Activated T-cell treated with anti-CD3 and anti-CD28 coated beads, Interleukin-2, amount 50 U/mL, for 48 hours (primary cell): Measurements from ENCODE around the gene PPIF.
A peak's percentile ranks its signal among the peaks of the same experiment; 100 is the strongest.

Experiments used
- DNase-seq, 2 experiments: peaks; one replicate each; pipeline ENCODE4 v3.0.0-alpha.2; 2020

Gene PPIF

DNA sequence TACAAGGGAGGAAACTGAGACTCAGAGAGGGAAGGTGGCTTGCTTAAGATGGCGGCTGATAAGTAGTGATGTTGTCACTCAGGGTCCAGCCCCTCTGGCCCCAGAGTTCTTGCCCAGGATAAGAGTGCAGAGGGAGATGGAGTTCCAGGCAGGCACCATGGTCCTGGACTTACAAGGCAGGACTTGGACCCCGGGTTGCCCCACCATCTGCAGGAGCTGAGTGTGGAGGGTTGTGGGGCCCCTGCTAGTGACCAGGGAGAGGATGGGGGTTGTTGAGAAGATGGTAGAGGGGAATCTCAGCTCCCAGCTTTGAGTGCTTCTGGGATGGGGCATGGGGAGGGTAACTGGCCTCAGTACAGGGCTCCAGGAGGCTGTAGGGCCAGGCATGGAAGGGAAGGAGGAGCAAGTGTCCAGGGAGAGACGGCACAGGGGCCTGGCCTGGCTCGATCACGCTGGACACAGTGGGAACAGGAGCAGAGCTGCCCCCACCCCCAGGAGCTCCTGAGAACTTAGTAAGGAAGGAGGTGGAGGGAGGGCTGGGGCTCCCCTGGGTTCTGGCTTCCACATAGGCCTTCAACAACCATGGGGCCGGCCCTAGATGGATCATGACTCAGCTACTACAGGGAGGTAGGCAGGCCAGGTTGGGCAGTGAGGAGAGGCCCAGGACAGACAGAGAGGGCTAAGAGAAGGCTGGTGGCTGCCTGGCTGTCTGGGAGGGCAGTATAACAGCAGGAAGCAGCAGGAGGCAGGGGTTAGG lies 28.2 kb downstream of the PPIF start:
- DNase-seq: no peak

DNA sequence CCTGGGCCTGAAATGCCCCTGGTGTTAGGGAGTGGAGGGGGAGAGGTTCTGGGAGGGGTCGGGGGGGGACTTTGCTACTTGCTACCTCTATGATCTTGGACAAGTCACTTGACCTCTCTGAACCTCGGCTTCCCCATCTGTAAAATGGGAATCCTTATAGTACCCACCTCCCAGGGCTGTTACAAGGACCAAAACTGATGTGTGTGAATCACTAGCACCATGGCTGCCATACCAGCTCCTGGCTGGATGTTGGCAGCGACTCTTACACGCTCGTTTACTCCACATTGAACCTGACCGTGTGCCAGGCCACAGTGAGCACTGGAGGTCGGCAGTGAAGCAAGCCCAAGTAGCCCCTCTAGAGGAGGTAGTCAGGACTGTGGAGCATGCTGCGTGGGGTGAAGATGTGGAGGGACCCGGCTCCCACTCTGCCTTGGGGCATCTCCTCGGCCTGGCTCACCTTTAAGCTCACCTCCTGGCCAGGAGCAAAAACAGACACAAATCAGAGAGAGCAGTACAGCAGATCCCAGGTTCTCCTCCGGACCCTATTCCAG lies 28.9 kb downstream of the PPIF start:
- DNase-seq: no peak

DNA sequence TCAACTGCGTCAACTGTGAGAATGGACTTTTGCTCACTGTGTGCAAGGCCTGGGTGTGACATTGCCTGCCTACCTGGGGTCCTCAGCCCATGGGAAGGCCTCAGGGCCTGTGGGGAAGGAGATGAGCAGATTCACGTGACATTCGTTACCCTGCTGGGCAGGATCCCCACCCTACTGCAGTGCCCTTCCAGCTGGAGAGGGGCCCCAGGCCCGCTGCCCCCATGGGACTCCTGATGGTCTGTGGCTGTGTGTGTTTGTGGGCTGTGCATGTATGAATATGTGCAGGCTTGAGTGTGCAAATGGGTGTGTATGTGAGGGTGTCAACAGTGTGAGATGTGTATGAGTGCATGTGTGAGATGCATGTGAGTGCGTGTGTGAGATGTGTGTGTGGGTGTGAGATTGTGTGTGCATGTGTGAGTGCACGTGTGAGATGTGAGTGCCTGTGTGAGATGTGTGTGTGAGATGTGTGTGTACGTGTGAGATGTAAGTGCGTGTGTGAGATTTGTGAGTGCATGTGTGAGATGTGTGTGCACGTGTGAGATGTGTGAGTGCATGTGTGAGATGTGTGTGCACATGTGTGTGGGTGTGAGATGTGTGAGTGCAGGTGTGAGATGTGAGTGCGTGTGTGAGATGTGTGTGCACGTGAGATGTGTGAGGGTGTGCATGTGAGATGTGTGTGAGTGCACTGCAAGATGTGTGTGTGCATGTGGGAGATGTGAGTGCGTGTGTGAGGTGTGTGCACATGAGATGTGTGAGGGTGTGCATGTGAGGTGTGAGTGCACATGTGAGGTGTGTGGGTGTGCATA lies 29.7 kb downstream of the PPIF start:
- DNase-seq: no peak

DNA sequence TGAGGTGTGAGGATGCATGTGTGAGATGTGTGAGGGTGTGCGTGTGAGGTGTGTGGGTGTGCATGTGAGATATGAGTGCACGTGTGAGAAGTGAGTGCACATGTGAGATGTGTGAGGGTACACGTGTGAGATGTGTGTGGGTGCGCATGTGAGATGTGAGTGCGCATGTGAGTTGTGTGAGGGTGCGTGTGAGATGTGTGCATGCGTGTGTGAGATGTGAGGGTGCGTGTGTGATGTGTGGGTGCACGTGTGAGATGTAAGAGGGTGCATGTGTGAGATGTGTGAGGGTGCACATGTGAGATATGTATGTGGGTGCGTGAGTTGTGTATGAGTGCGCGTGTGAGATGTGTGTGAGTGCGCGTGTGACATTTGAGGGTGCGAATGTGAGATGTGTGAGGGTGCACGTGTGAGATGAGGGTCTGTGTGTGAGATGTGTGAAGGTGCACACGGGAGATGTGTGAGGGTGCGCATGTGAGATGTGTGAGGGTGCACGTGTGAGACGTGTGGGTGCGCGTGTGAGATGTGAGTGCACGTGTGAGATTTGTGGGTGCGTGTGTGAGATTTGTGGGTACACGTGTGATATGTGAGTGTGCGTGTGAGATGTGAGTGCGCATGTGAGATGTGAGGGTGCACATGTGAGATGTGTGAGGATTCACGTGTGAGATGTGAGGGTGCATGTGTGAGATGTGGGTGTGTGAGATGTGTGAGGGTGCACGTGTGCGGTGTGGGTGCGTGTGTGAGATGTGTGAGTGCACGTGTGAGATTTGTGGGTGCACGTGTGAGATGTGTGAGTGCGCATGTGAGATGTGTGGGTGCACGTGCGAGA lies 30.5 kb downstream of the PPIF start:
- DNase-seq: no peak

DNA sequence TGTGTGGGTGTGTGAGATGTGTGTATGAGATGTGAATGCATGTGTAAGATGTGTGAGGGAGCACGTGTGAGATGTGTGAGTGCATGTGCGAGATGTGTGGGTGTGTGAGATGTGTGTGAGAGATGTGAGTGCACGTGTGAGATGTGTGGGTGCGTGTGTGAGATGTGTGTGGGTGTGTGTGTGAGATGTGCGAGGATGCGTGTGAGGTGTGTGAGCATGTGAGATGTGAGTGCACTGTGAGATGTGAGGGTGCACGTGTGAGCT lies 31.0 kb downstream of the PPIF start:
- no peak for DNase-seq

DNA sequence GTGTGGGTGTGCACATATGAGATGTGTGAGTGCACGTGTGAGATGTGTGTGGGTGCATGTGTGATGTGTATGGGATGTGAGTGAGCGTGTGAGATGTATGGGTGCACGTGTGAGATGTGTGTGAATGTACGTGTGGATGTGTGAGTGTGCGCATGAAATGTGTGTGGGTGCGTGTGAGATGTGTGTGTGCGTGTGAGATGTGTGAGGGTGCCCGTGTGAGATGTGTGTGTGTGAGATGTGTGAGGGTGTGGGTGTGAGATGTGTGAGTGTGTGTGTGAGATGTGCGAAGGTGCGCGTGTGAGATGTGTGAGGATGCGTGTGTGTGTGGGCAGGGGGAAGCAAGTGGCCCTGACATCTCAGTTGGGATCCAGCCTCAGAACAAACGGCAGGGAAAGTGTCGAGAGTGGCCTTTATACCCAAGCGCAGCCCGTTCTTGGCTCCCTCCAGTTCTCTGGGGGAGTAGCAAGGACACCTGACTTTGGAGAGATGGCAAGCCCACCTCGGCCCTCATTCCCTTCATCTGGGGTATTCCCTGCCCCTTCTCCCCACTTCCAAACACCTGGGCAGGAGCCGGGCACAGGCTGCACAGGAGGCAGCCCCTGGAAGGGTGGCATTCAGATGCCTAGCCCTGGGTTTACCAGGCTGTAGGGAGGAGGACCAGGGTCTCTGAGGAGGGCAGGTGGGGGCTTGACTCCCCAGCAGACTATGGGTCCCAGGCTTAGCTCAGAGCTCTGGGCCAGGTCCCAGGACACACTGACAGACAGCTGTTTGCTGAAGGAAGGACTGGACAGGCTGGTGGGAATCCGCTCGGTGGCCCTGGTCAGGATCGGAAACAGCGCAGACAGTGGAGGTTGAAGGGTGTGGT lies 31.6 kb downstream of the PPIF start:
- peak; percentile 5 to 10 for DNase-seq

DNA sequence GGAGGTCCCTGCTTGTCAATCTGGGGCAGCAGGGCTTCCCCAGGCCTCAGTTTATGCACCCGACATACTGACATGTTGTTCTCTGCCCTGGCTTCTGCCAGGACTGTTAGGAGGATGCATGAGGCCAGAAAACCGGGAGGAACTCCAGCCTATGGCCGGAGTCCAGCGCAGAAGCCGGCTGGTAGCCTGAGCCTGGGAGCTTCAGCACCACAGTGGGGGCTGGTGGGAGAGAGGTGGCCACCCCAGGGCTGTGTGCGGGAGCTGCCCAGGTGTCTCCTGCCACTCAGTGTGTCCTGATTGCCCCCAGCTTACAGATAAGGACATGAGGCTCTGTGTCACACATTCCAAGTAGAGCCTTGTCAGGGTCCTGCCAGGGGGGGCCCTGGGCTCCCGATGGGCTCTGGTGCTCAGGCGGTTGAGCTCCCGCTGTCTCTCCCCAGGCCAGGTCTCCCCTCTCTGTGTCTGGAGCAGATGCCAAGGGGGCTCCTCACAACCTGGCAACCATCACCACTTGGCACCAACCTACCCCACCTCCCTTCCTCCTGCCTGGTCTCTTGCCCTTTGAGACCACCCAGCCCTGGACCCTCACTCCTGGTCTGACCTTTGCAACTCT lies 32.3 kb downstream of the PPIF start:
- DNase-seq: peak; percentile 5 to 10

DNA sequence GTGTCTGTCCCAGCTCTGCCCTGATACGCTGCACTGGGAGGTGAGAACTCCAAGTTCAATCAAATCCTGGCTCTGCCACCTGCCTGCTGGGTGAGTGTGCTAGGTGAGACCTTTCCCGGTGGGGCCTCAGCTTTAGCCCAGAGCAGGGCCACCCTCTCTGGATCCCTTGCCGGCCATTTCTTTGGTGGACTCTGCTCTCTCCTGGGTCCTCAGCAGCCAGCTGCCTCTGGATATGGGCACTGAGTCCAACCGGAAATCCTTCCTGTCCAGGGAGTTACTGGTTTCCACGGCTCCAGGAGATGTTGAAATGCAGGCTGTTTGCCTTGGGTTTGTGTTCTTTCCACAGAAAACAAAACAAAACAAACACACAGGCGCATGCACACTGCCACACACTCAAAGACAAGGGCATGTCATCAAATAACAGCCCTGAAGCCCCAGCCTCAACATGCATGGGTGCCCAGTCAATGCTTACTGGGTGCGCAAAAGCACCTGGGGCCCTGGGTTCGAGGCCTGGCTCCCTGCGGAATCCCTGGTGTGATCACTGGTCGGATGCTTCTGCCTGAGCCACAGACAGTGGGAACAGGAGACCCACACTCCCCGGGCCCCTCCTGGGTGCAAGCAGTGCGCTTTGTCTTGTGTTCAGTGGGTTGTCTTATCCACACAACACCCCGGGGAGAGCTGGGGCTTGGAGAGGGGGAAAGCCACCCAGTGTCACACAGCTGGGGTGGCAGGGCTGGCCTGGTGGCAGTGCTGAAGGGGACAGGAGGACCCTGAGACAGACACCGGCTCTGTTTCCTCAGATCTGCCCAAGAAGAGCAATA lies 33.1 kb downstream of the PPIF start:
- DNase-seq: peak; percentile 8 to 12

DNA sequence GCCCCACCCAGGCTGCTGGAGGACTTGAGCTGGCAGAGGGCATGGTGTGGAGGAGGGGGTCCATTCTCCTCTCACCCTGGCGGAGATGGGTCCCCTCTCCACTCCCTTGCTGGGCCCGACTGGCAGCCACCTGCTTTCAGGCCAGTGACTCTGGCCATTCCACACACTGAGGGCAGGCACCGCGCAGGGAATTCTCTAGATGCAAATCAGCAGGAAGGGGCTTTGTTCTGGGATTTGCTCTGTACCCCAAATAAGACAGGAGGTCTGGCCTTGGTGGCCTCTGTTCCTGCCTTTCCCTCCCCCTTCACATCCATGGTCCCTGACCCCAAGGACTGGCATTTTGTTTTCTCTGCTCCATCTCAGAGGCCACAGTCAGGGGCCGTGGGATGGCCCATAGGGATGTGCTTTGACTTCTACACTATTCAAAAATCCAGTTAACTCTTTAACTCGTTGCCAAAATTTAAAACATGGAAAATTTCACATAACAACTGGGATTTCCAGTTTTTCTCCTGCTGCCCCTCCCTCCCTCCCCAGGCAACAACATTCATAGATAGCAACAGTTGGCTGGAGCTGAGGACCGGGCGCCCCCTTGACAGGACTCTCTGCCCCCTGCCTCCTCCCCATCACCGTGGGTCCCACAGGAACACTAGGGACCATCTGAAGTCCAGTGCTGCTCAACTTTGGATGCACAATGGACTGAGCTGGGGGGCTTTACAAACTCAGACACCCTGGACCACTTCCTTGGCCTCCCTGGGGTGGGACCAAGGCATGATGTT lies 33.9 kb downstream of the PPIF start:
- peak in 1 of 2 experiments; percentile 12 for DNase-seq

DNA sequence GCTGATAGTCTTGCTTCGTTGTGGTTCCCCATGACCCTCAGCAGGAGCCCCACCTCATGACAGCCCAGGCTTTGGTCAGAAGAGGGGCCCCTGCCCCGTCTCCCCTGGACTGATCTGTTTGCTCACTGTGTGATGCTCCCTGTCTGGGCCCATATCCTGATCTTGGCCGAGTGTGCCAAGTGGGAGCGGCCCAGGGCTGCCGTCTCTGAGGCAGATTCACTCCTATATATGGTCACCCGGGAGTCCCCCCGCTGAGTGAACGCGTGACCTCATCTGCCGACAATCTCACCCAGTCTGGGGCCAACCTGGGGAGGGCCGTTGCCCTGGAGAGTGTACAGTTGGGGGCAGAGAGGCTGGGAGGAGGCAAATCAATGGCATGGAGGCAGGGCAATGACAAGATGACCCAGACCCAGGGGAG lies 34.5 kb downstream of the PPIF start:
- peak in 1 of 2 experiments; percentile 14 for DNase-seq

DNA sequence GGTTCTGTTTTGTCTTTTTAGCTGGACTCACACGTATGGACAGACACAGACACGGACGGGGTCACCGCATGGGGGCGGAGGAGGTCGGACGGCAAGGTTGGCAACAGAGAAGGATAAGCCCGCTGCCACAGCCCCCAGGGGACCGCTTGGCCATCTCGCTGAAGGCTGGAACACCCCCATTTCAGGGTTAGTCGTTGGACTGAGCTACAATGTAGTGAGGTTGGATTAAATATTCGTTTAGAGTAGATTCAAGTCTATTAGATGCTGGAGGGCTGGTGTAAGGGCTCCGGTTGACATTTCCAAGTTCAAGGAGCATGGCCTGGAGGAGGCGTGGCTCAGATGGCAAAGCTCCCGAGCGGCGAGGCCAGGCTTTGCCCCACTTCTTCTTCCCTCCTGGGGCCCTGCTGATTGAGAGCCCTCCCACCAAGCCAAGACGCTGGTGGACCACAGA lies 35.2 kb downstream of the PPIF start:
- DNase-seq: peak in 1 of 2 experiments; percentile 10

DNA sequence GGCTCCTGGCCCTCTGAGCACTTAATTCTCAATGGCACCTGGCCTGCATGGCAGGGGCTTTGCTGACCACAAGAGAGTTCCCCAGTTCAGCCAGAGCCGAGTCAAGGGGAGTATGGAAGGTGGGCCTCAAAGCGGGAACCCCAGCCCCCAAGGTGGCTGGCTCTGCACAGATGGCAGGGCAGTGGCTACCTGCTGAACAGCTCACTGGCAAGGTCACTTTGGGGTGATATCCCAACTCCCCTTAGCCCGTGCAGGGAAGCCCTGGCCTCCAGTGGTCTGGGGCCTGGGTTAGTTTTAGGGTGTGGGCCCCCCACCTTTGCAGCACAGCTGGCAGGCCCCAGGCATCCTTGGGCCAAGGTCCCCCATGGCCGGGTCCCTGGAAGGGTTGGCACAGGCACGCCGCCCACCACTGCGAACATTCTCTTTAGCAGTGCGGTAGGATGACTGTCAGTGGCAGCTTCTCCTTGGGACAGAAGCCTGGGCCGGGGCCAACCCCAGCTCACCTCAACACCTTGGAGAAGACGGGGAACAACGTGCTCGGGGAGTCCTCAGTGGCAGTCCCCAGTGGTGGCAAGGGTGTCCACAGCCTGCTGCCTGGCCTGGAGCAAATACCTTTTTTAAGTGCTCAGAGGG lies 36.8 kb downstream of the PPIF start:
- DNase-seq: peak; percentile 6 to 10

DNA sequence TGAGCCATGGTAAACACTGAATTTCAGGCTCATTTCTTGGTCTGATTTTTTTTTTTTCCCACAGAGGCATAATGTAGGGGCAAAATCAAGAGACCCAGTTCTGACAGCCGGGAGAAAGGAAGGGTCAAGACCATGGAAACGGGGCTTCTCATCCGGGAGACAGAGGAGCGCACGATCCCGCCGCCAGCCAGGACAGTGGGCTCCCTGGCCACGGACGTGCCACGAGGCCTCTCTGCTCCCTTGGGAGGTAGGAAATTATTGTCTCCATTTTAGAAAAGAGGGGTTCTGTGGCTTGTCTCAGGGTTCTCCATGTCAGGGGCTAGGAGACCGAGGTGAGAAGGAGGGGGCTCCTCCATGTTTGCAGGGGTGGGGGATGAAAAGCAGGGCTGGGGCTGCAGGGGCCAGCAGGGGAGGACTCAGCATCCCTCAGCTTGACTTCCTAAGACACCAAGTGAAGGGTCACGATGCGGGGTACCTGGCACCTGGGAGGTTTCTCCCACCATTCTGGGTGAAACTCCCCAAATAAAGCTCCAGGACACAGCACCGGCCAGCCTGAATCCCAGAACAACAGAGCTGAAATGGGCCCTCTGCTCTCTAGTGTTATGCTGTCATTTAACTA lies 37.6 kb downstream of the PPIF start:
- DNase-seq: peak in 1 of 2 experiments; percentile 3

DNA sequence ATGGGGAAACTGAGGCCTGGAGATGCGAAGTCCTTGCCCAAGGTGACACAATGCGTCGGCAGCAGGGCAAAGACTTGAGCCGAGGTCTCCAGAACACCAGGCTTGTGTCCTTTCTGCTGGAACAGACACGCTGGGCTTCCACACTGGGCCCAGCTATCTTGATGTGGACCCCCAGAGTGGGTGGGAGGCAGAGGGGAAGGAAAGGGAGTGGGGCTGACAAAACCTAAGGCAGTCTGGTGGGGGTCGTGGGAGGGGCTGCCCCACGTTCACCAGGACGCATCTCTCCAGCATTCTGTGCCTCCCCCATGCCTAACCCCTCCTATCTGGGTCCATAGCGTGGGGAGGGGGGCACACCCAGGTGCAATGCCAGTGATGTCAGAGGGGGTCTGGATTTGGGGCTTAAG lies 38.1 kb downstream of the PPIF start:
- DNase-seq: peak; percentile 7 to 10

DNA sequence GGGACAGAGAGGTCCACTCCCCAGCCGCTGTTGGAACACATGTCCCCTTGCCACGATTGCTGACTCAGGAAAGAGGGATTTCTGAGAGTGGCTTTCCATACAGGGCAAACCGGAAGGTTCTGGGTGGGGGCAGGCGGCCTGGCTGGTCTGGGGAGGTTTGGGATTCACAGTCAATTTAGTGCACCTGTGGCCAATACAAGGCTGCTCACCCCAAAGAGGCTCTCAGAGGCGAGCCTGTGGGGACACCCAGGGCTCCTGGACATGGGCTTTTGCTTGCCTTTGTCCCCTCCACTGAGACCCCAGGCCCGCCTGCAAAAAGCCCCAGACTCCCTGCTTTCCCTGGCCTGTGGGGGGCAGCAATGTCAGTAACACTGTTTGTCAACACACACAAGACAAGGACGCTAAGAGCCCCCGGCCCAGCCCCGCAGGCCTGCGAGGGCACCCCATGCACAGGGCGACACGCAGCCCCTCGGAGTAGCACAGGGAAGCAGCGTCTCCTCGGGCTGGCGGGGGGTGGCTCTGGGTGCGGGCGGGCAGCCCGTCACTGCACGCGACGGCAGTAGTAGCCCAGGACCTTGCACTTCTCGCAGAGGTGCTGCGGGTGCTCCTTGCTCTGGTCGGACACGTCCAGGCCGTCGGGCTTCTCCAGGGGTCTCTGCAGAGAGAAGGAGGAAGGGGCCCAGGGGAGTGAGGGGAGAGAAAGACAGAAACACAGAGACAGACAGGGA lies 38.7 kb downstream of the PPIF start:
- peak; percentile 9 to 13 for DNase-seq

DNA sequence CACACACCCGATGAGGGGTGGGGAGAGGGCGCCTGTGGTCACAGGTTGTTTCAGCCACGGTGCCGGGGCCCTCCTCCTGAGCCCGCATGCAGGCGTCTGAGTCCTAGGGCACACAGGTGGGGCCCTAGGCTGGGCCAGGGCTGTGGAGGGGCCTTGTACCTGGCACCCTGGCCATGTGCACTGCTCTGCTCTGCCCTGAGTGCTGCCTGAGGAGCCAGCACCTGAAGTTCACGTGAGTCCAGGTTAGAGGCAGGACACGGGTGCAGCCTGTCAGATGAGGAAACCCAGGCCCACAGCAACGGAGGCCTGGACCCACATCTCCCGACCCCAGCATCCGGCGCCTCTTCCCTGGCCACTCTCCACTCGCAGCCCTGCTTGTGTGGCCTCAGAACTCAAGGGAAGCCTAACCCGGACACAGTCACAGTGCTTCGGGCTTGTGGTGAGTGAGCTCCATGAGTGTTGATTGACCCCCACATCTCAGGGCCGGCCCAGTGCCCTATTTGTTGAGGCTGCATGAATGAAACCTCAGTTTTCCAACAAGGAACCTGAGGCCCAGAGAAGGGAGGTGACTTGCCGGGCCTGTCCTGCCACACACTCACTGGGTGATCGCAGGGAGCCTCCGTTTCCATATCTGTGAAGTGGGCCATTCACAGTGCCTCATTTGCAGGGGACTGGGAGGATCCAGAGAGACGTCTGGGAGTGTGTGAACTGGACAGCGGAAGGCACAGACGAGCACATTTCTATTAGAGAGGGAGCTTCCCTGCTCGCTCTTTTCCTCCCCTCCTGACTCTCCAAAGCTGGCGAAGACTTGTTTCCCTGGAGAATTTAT lies 39.6 kb downstream of the PPIF start:
- DNase-seq: peak; percentile 13

DNA sequence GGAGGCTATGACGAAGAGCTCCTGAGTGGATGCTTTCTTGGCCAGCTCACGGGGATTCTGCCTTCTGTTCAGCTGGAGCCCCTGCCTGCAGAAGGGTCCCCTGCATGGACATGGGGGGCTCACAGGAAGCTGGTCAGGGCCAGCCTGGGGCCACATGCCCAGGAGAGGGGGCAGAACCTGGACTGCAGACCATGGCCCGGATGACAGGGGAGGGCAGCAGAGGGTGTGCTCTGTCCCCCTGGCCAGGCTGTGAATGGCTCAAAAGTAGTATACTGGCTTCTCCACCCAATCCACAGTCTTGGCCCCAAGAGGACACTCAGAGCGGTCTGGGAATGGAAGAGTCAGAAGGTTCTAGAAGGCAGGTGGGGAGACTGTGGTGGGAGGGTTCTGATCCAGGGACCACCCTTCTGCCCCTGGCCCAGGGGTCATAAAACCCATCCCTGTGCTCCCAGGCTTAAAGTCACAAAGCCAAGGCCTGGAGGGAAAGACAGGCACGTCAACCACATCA lies 40.3 kb downstream of the PPIF start:
- peak in 1 of 2 experiments; percentile 1 for DNase-seq
